Ishikawa (cell line): Measurements from ENCODE around the gene HIGD2A.

ENCODE experiments used
- CEBPB ChIP-seq: IDR thresholded peaks from 2 replicates; pipeline ENCODE4 v1.6.1; 2012
- EP300 ChIP-seq: IDR thresholded peaks from 2 replicates; pipeline ENCODE4 v1.6.1; 2012; ENCODE audit warnings: borderline replicate concordance
- TEAD4 ChIP-seq: IDR thresholded peaks from 2 replicates; pipeline ENCODE4 v1.6.1; 2012
- YY1 ChIP-seq: IDR thresholded peaks from 2 replicates; pipeline ENCODE4 v1.6.1; 2012; ENCODE audit warnings: low read depth
- TF ChIP-seq, protein P1 (sequence below): IDR thresholded peaks from 2 replicates; pipeline ENCODE4 v1.6.1; 2012

DNA sequence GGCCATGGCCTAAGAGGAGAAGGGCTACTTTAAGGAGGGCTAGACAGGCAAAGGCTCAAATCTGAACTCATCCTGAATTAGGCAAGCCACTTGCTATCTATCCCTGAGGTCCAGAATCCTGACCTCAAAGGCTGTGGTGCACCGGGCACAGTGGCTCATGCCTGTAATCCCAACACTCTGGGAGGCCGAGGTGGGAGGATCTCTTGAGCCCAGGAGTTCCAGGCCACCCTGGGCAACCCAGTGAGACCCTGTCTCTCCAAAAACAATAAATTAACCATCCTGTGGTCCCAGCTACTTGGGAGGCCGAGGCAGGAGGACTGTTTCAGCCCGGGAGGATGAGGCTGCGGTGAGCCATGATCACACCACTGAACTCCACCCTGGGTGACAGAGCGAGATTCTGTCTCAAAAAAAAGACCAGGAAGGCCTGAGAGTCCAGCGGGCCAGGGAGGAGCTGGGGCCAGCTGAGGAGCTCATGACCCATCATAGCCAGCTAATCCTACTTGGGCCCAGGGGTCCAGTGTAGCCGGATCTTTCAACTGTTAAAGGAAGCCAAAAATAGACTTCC, 4.1 kb upstream of the HIGD2A start:
- TF ChIP-seq EP300: no peak
- no peak for TF ChIP-seq CEBPB
- TF ChIP-seq, protein P1, sequence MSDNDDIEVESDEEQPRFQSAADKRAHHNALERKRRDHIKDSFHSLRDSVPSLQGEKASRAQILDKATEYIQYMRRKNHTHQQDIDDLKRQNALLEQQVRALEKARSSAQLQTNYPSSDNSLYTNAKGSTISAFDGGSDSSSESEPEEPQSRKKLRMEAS: no peak
- TF ChIP-seq TEAD4: no peak
- TF ChIP-seq YY1: no peak
